ACC112 (cell line): ENCODE measurements around the gene YIPF5.
A peak's percentile ranks its signal among the peaks of the same experiment; 100 is the strongest.

Experiments used
- H2AFZ ChIP-seq: fragments of 200-600 bp; sonication (generic); one replicate; pipeline ENCODE4 v1.6.0; 2017; ENCODE audit warnings: antibody characterized with exemption, low read length; ENCODE audit not compliant: unreplicated experiment
- H3K27ac ChIP-seq: fragments of 200-600 bp; sonication (generic); 2 replicates; pipeline ENCODE4 v1.5.1; 2014; ENCODE audit warnings: low read depth, mild to moderate bottlenecking, antibody characterized with exemption, low read length, moderate library complexity
- H3K27me3 ChIP-seq: fragments of 200-600 bp; sonication (generic); 2 replicates; pipeline ENCODE4 v1.6.1; 2014; ENCODE audit warnings: mild to moderate bottlenecking, antibody characterized with exemption, low read length, moderate library complexity, mixed read lengths; ENCODE audit not compliant: insufficient read depth
- H3K36me3 ChIP-seq: fragments of 200-600 bp; sonication (generic); 2 replicates; pipeline ENCODE4 v1.6.1; 2016; ENCODE audit warnings: mild to moderate bottlenecking, antibody characterized with exemption, low read length, moderate library complexity, mixed read lengths; ENCODE audit not compliant: insufficient read depth
- H3K4me1 ChIP-seq: fragments of 200-600 bp; sonication (generic); one replicate; pipeline ENCODE4 v1.6.1; 2016; ENCODE audit warnings: low read length, mixed read lengths; ENCODE audit not compliant: insufficient read depth, unreplicated experiment, control insufficient read depth
- H3K4me3 ChIP-seq: fragments of 200-600 bp; sonication (generic); 2 replicates; pipeline ENCODE4 v1.5.1; 2014; ENCODE audit warnings: mild to moderate bottlenecking, low read depth, low read length
- H3K79me2 ChIP-seq: fragments of 200-600 bp; sonication (generic); one replicate; pipeline ENCODE4 v1.6.0; 2016; ENCODE audit warnings: low read length; ENCODE audit not compliant: control insufficient read depth, unreplicated experiment, insufficient read depth

YIPF5 gene

GRCh38 chr5:144170276-144171024 is at the start of gene YIPF5, which contains the start of gene KCTD16:
TSS of gene YIPF5 (minus strand) at chr5:144170659. CDS start at chr5:144169955, 704 bp downstream.
TSS of gene KCTD16 (plus strand) at chr5:144170873.
- Histone ChIP-seq H3K36me3 (peaks cover 23% of the 10 kb centered on the region), H3K79me2 (peaks cover 49% of the 10 kb centered on the region), H3K27ac (peak within 1 kb of the TSS; percentile 62), H3K4me1 (peaks cover 29% of the 10 kb centered on the region), H3K27me3 (no peaks in the 10 kb centered on the region), H2AFZ (peak within 1 kb of the TSS; percentile 80), H3K4me3 (peak within 1 kb of the TSS; percentile 86)

GRCh38 chr5:144219869-144220268 is 49.4 kb upstream of the YIPF5 start:
- no peaks in the 10 kb centered on the region for H3K36me3 ChIP-seq
- no peak overlapping the region for H2AFZ ChIP-seq
- no peaks in the 10 kb centered on the region for H3K4me1 ChIP-seq
- H3K79me2 ChIP-seq, result no peaks in the 10 kb centered on the region
- no peaks in the 10 kb centered on the region for H3K27me3 ChIP-seq
- H3K4me3 ChIP-seq, result no peak overlapping the region
- H3K27ac ChIP-seq, result no peak overlapping the region

GRCh38 chr5:144210655-144211054 is 40.2 kb upstream of the YIPF5 start:
- Histone ChIP-seq H3K27ac (no peak overlapping the region), H2AFZ (no peak overlapping the region), H3K4me1 (peaks cover 10% of the 10 kb centered on the region), H3K4me3 (no peak overlapping the region), H3K36me3 (no peaks in the 10 kb centered on the region), H3K27me3 (no peaks in the 10 kb centered on the region), H3K79me2 (no peaks in the 10 kb centered on the region)

- no peaks in the 10 kb centered on the region for H3K27me3 ChIP-seq
Observed at GRCh38 chr5:144209361-144209760, 38.9 kb upstream of the YIPF5 start.

GRCh38 chr5:144207875-144208444 is 37.5 kb upstream of the YIPF5 start:
- H3K27ac ChIP-seq, result no peak overlapping the region
- H3K79me2 ChIP-seq, result no peaks in the 10 kb centered on the region
- H2AFZ ChIP-seq, result no peak overlapping the region
- no peaks in the 10 kb centered on the region for H3K27me3 ChIP-seq
- H3K4me3 ChIP-seq, result peak overlapping the region; percentile 30
- H3K4me1 ChIP-seq, result peaks cover 10% of the 10 kb centered on the region
- H3K36me3 ChIP-seq, result no peaks in the 10 kb centered on the region

More at GRCh38 chr5:144209361-144209760, 38.9 kb upstream of the YIPF5 start:
- Histone ChIP-seq H3K79me2 (no peaks in the 10 kb centered on the region), H2AFZ (no peak overlapping the region), H3K4me3 (no peak overlapping the region), H3K4me1 (peaks cover 10% of the 10 kb centered on the region), H3K27ac (no peak overlapping the region), H3K36me3 (no peaks in the 10 kb centered on the region)

- Histone ChIP-seq H3K4me3 (peak overlapping the region; percentile 77), H3K36me3 (no peaks in the 10 kb centered on the region), H3K4me1 (peaks cover 10% of the 10 kb centered on the region), H2AFZ (peak overlapping the region; percentile 25), H3K79me2 (no peaks in the 10 kb centered on the region), H3K27ac (no peak overlapping the region), H3K27me3 (no peaks in the 10 kb centered on the region)
Observed at GRCh38 chr5:144206141-144206540, 35.7 kb upstream of the YIPF5 start.

- Histone ChIP-seq H3K36me3 (no peaks in the 10 kb centered on the region), H2AFZ (peak overlapping the region; percentile 94), H3K27ac (no peak overlapping the region), H3K4me3 (peak overlapping the region; percentile 77), H3K79me2 (no peaks in the 10 kb centered on the region), H3K27me3 (no peaks in the 10 kb centered on the region), H3K4me1 (peaks cover 12% of the 10 kb centered on the region)
Observed at GRCh38 chr5:144205141-144205551, 34.7 kb upstream of the YIPF5 start.

GRCh38 chr5:144203750-144204596 is 33.5 kb upstream of the YIPF5 start:
- Histone ChIP-seq H3K27ac (no peak overlapping the region), H3K27me3 (no peaks in the 10 kb centered on the region), H3K79me2 (no peaks in the 10 kb centered on the region), H2AFZ (peak overlapping the region; percentile 57), H3K4me3 (no peak overlapping the region), H3K4me1 (peaks cover 13% of the 10 kb centered on the region), H3K36me3 (no peaks in the 10 kb centered on the region)

- H3K27ac ChIP-seq, result no peak overlapping the region
- H3K79me2 ChIP-seq, result no peaks in the 10 kb centered on the region
- no peaks in the 10 kb centered on the region for H3K36me3 ChIP-seq
- peaks cover 24% of the 10 kb centered on the region for H3K4me1 ChIP-seq
- H2AFZ ChIP-seq, result no peak overlapping the region
- no peak overlapping the region for H3K4me3 ChIP-seq
- no peaks in the 10 kb centered on the region for H3K27me3 ChIP-seq
Observed at GRCh38 chr5:144202726-144203125, 32.3 kb upstream of the YIPF5 start.

- Histone ChIP-seq H3K79me2 (no peaks in the 10 kb centered on the region), H3K4me1 (peaks cover 24% of the 10 kb centered on the region), H2AFZ (peak overlapping the region; percentile 70), H3K36me3 (no peaks in the 10 kb centered on the region), H3K27ac (no peak overlapping the region), H3K4me3 (no peak overlapping the region), H3K27me3 (no peaks in the 10 kb centered on the region)
Observed at GRCh38 chr5:144202072-144202471, 31.6 kb upstream of the YIPF5 start.
